Hepatic stellate cell (primary cell): ENCODE measurements around the gene IFT25.
"Not testable (repeated sequence)": the region's sequence is repeated elsewhere in the genome, so short reads cannot be mapped to it uniquely, and the experiment has no call there.

ENCODE experiments used
- DNase-seq: peaks from one replicate; pipeline ENCODE4 v3.0.0; 2011; ENCODE audit warnings: low spot score

Gene IFT25

DNA sequence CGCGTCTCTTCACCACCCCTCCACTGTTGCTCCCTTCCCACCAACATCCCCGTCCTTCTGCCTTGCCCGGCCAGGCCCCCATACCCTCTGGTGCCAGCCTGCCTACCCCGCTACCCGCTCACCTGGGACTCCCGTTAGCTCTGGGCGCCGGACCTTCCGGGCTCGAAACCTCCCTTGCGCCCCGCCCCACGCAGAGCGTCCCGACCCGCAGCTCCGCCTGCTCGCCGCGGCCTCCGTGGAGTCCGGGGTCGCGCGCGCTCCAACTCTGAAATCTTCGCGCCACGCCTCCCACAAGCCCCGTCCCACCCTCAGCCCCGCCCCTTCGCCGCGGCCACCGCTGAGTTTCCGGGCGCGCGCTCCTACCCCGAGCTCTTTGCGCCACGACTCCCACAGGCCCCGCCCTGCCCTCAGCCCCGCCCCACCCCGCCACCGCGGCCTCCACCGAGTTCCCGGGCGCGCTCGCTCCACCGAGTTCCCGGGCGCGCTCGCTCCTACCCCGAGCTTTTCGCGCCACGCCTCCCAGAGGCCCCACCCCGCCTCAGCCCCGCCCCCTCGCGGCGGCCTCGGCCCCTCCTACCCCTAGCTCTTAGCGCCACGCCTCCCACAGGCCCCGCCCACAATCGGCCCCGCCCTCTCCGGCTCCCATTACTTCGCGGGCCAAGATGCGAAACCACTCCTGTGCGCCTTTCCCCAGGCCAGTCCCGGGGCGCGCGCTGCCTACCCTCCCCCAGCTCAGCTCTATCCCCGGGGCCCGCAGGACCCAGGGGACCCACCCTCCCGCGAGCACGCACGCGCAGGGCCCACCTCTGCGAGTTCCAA is at the start of gene IFT25:
Gene IFT25, minus strand, starts transcription at position 267 of the 819 bp plus-strand sequence. CDS start 5,617 bp downstream, outside the sequence.
- DNase-seq: peak; percentile 96

GRCh38 chr1:53994516-53994915 is 49.0 kb upstream of the IFT25 start:
- DNase-seq: not testable (repeated sequence)

DNA sequence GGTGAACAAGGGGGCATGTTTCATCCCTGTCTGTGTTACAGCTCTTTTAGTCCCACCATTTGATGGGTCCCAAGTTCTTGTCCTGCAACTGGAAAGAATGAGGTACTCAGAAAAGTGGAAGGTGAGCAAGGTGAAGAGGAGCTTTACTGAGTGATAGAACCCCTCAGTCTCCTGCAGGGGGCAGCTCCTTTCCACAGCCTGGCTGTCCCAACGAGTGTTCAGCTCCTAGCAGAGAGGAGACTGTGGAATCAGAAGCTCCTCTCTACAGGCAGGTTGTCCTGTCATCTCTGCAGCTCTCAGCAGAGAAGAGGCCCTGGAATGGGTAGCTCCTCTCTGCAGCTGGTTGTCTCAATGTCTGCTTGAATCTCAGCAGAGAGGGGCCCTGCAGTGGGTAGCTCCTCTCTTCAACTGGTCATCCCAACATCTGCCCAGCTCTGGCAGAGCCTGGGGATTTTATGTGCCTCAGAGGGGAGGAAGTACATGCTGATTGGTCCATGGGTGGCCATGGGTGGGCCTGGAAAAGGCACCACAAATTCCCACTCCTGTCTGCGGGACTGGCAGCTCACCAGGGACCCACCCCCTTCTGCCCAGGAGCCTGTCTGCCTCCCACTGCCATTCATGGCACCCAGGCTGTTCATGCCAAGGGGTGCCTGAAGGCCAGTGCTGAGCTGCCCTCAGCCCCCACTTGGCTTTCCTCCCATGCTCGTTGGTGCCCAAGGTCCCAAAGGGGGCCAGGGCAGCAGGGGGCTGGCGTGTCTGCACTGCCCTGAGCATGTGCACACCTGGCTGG is 46.8 kb upstream of the IFT25 start:
- DNase-seq: no peak

GRCh38 chr1:53987880-53988279 is 42.4 kb upstream of the IFT25 start:
- no peak for DNase-seq

DNA sequence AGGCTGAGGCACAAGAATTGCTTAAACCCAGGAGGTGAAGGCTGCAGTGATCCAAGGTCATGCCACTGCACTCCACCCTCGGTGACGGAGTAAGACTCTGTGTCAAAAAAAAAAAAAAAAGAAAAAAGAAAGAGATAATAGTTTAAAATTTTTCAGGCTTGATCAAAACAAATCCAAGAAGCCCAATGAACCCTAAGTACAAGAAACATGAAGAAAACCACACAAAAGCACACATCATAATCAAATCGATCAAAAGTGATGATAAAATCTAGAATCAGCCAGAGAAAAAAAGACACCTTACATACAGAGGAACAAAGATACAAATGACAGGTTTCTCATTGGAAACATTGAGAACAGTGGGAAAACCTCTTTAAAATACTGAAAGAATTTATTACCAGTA is 41.0 kb upstream of the IFT25 start:
- DNase-seq: no peak

GRCh38 chr1:53984726-53985125 is 39.2 kb upstream of the IFT25 start:
- DNase-seq: no peak

GRCh38 chr1:53982763-53983104 is 37.2 kb upstream of the IFT25 start:
- DNase-seq: no peak

DNA sequence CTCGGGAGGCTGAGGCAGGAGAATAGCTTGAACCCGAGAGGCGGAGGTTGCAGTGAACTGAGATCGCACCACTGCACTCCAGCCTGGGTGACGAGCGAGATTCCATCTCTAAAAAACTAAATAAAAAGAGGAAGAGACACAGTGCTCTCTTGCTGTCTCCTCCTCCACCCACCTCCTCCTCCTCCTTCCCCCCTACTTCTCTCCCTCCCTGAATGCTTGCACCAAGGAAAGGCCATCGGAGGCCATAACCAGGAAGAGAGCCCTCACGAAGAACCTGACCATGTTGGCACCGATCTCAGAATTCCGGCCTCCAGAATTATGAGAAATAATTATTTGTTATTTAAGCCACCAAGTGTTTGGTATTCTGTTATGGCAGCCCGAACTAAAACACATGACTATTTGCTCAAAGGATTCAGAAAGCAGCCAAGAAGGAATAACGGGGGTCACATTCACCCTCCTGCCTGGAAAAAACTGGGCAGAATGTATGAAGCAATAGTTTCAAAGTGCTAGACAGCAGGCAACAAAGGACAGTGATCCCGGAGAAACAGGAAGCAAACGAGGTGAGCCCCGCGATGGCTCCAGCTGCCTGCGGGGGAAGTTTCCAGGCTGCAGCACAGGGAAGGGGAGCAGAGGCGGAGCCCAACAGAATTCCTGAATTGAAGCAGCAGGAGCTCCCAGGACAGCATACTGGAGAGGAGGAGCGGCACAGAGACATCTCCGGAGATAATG is 36.7 kb upstream of the IFT25 start:
- peak; percentile 76 for DNase-seq

DNA sequence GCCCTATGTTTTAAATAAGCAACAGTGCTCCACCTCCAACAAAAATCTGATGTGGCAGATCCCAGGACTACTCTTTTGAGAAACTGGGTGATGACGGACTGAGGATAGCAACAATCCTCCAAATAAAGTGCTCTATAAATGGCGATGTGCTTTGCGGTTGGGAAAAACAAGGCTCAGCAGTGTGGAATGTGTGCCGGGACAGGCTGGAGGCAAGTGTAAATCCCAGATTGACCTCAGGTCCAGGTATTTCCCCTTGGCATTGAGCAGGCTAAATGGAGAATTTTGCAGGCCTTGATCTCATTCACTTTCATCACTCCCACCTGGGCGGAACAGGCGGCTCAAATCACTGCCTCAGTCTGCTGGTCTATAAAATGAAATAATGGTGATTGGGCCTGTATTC is 35.7 kb upstream of the IFT25 start:
- no peak for DNase-seq

- no peak for DNase-seq
These were observed 34.4 kb upstream of the IFT25 start for GRCh38 chr1:53979712-53980450.

- no peak for DNase-seq
These were observed 30.4 kb upstream of the IFT25 start for GRCh38 chr1:53975861-53976260.

DNA sequence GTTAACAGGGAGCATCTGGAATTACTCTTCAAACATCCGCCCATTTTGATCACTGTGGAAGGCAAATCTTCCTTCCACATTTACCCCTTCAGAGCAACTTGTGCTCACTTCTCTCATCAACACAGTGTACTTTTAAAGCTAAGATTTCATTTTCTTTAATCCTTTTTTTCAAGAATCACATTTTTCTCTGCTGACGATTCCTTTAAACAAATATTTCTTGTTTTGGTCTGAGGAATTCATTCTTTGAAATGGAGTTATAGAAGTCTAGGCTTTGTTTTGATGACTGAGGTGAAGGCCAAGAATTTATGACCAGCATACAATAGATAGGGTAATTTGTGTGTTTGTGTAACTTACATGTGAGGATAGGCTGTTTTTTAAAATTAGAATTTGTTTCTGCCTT is 26.2 kb upstream of the IFT25 start:
- DNase-seq: peak; percentile 32

DNA sequence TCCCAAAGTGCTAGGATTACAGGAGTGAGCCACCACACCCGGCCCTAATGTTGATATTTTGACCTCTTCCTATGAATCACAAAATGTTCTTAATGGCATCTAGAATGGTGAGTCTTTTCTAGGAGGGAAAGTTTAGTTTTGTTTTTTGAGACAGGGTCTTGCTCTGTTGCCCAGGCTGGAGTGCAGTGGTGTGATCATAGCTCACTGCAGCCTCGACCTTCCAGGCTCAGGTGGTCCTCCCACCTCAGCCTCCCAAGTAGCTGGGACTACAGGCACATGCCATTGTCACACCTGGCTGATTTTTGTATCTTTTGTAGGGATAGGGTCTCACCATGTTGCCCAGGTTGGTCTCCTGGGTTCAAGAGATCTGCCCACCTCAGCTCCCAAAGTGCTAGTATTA is 23.8 kb upstream of the IFT25 start:
- DNase-seq: not testable (repeated sequence)

DNA sequence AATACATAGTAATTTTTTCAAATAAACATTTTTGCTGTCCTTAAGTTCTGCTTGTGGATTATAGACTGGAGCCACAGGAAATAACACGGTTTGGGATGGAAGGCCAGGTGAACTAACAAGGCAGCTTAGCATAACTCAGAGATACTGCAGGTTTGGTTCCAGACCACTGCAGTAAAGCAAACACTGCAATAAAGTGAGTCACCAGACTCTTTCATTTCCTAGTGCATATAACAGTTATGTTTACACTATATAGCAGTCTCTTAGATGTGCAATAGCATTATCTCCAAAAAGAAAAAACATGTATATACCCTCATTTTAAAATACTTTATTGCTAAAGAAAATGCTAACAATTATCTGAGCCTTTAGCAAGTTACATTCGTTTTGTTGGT is 22.6 kb upstream of the IFT25 start:
- no peak for DNase-seq

GRCh38 chr1:53967409-53968124 is 22.1 kb upstream of the IFT25 start:
- no peak for DNase-seq

GRCh38 chr1:53966794-53967193 is 21.3 kb upstream of the IFT25 start:
- DNase-seq: no peak

- no peak for DNase-seq
These were observed 18.6 kb upstream of the IFT25 start for GRCh38 chr1:53964109-53964508.

DNA sequence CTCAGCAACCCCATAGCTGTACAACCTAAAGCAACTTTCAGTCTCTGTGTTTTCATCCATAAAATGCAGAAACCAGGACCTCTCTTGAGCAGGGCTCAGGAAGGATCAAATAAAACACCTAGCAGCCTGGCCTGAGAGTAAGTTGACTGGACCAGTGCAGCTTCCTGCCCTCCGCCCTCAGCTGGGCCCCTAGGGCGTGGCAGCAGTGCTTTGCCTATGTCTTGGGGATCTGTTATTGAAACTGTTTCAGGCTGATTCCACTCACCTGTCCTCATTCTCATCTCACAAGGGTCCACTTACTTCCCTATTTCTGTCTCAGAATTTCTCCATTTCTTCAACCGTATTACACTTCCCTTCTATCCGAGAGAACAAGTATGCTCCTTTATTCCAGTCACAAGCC is 18.0 kb upstream of the IFT25 start:
- DNase-seq: no peak

DNA sequence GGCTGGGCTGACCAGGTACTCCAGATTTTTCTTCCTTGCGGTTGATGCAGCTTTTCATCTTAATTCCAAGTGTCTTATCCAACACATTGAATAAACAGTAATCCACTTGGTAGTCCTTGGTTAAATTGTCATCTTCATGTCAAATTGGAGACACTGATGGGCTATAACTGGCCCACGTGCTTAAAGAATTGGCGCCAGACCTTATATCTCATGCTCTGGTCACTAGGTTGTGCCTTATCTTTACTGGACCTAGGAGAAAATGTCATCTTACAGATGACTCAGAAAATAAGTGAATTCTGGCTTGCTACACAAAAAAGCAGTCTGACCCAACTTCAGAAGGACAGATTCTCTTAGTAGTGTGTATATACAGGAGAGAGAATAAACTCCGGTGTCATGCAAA is 16.9 kb upstream of the IFT25 start:
- DNase-seq: no peak

DNA sequence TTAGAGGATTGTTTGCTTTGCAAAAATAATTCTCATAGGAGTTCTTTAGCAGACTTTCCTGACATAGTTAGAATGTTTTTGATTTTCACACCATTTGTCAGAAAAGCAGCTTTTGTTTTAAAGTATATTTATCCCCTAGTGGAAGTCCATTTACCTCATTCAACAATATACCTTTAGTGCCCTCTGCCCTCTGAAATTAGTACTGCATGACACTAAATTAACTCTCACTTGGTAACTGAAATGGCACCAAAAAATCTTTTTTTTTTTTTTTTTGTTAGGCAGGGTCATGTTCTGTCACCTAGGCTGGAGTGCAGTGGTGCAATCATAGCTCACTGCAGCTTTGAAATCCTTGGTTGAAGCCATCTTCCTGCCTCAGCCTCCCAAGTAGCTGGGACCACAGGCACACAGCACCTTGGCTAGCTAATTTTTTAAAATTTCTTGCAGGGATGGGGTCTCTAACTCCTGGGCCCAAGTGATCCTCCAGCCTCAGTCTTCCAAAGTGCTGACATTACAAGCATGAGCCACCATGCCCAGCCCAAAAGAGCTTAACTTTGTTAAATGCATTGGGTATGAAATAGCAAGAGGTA is 14.3 kb upstream of the IFT25 start:
- DNase-seq: no peak

GRCh38 chr1:53957194-53957818 is 11.8 kb upstream of the IFT25 start:
- DNase-seq: peak; percentile 47
